ENCODE data around the gene P2RY13.

P2RY13 gene

GRCh38 chr3:151293127-151293526 is 36.2 kb downstream of the P2RY13 start:
- DNase-seq (ENCODE audit: low read depth in 2 of 2), result no peak

DNA sequence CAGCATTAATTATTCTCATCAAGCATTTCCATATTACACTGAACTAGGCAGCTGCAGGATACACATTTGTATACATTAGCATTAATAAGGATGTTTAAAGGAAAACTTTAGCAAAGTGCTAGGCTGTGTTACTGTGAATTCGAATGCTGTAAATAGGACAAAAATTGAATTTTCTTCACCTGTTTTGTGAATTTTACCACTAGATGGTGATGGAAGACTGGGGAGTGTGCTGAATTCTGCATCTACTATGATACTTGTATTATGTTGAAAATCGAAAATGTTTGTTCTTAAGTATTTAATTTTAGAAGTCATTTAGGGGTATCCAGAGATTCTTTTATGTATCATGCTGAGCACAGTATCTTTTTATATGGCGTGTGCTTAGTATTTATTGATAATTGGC is 38.7 kb downstream of the P2RY13 start:
- no peak for DNase-seq (ENCODE audit: low read depth in 2 of 2)

DNA sequence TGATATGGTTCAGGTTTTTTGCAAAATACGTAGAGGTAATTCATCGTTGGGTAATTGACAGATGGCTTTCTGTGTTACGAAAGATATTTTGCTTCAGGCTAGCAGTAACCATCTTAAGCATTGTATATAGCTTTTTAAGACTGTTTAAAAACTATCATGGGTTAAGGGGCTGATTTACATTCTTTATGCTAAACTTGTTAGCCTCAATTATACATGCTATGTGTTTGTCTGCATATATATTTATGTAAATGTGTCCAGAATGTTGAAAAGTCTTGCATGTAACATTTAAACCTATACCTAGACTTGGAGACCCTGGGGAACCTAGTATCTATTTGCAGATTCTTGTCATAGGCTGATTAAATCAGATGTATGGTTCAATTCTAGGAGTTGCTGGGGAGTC is 39.9 kb downstream of the P2RY13 start:
- DNase-seq (ENCODE audit: low read depth in 2 of 2), result no peak

GRCh38 chr3:151285940-151286339 is 43.4 kb downstream of the P2RY13 start:
- DNase-seq (ENCODE audit: low read depth in 2 of 2), result no peak

- DNase-seq (ENCODE audit: low read depth in 2 of 2), result no peak
Measured at GRCh38 chr3:151283907-151284461, 45.4 kb downstream of the P2RY13 start.

DNA sequence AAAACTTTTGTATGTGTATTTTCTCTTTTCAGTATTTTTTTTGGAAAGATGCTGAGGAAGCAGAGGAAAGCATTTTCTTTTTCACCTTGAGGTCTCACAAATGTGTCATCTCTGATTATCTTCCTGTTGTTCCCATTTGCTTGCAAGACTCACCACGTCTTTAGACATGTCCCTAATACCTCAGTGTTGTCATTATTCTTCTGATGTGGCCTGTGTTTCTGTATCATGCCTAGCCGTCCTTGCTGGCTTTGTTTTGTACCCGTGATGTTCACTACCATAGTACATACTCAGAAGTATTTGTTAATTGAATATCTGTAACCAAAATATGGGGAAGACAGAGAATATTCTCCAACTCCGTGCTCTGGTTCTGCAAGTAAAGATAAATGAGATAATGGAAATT is 46.0 kb downstream of the P2RY13 start:
- DNase-seq (ENCODE audit: low read depth in 2 of 2), result no peak

GRCh38 chr3:151282921-151283320 is 46.4 kb downstream of the P2RY13 start:
- peak; percentile 34 for DNase-seq (ENCODE audit: low read depth in 2 of 2)

- DNase-seq (ENCODE audit: low read depth in 2 of 2), result peak; percentile 72 to 80
Measured at GRCh38 chr3:151281671-151282324, 47.6 kb downstream of the P2RY13 start.

DNA sequence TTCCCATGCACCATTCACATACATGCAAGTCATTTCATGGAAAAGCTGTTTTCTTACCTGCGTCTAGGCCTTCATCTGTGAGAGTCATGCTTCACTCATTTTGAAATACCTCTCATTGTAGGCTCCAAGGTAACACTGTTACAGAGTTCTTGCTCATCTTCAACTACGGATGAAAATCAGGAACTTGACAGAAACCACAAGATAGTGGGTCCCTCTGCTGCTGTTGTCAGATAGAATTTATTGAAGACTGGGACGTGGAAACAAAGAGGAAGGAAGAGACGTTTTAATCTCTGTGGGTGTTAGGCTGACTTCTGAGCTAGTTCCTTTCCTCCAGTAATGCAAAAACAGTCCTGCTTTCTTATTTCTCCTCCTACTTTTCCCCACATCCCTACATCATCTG is 51.1 kb downstream of the P2RY13 start, which contains the start of gene P2RY14:
TSS of gene P2RY14 (minus strand) at position 313 of the 400 bp plus-strand sequence. CDS start 64,226 bp downstream, outside the sequence.
- no peak for DNase-seq (ENCODE audit: low read depth in 2 of 2)

DNA sequence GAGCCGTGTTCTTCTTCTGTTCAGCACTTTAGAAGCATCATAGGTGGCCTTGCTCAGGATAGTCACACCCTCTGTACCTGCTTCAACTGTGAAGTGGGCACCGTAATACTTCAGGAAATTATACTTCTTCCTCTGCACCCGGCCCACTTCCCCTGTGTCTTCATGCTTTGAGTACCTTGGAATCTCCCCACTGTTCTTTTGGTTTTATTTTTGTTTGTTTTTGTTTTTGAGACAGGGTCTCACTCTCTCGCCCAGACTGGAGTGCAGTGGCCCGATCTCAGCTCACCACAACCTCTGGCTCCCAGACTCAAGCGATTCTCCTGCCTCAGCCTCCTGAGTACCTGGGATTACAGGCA is 52.7 kb downstream of the P2RY13 start:
- DNase-seq (ENCODE audit: low read depth in 2 of 2), result no peak

Measured in fibroblast of skin of left biceps (primary cell).